T-cell (primary cell): ENCODE measurements around the gene G3BP2. TPM values are rescaled to one million over a fixed set of nuclear protein-coding genes. Genes with fewer than 3 reads are reported as not detected.
A peak's percentile ranks its signal among the peaks of the same experiment; 100 is the strongest.

ENCODE experiments used
- ATAC-seq, 4 experiments: fragments of 200-7000 bp in 3 of 4; fragments of 150-1000 bp in 1 of 4; cut with Tn5 transposase; replicated peaks in 1 of 4; 1 replicate in 3 of 4; 2 replicates in 1 of 4; pipeline ENCODE4 v1.10.0; 2021; ENCODE audit warnings: moderate library complexity in 3 of 4, mild to moderate bottlenecking in 2 of 4, moderate number of reproducible peaks in 1 of 4
- CTCF ChIA-PET, 2 donors: fragments of 300-600 bp; sonication (Branson Sonifier 250); formaldehyde crosslinking; loops; one replicate each; lab custom pipeline; 2022; ENCODE audit warnings: antibody characterized with exemption in 2 of 2; lab: Charles Lee
- POLR2A ChIA-PET, 2 donors: fragments of 300-600 bp; sonication (Branson Sonifier 250); formaldehyde crosslinking; loops; one replicate each; lab custom pipeline; 2022; ENCODE audit warnings: antibody characterized with exemption in 2 of 2; lab: Charles Lee
- DNase-seq, 35 experiments: peaks; one replicate each; pipeline versions ENCODE4 v3.0.0 to v3.0.0-alpha.2; 2013 to 2023
- H3K27ac ChIP-seq: one replicate; pipeline ENCODE4 v1.5.1; 2013; ENCODE audit warnings: low read length
- H3K27me3 ChIP-seq, 2 experiments: replicated peaks in 1 of 2; 1 replicate in 1 of 2; 2 replicates in 1 of 2; pipeline versions ENCODE4 v1.6.1 to v1.7.0; 2013; ENCODE audit warnings: low read length in 1 of 2, mixed read lengths in 1 of 2; ENCODE audit not compliant: control insufficient read depth in 2 of 2, insufficient read depth in 2 of 2; ENCODE audit errors: extremely low read depth in 1 of 2
- H3K36me3 ChIP-seq, 2 donors: 1 replicate in 1 of 2; 2 replicates in 1 of 2; pipeline versions ENCODE4 v1.6.1 to v1.7.0; 2013; ENCODE audit warnings: low read length in 1 of 2; ENCODE audit not compliant: control insufficient read depth in 2 of 2, insufficient read depth in 1 of 2; ENCODE audit errors: extremely low read depth in 1 of 2
- H3K4me1 ChIP-seq, 2 experiments: 1 replicate in 1 of 2; 2 replicates in 1 of 2; pipeline versions ENCODE4 v1.6.1 to v1.7.0; 2013; ENCODE audit warnings: low read length in 2 of 2, mixed read lengths in 1 of 2; ENCODE audit not compliant: insufficient read depth in 2 of 2, control insufficient read depth in 1 of 2; ENCODE audit errors: extremely low read depth in 1 of 2
- H3K4me3 ChIP-seq, 2 donors: 1 replicate in 1 of 2; 2 replicates in 1 of 2; pipeline versions ENCODE4 v1.5.1 to v1.7.0; 2013; ENCODE audit warnings: mild to moderate bottlenecking in 2 of 2, low read length in 1 of 2, moderate library complexity in 1 of 2; ENCODE audit not compliant: control insufficient read depth in 1 of 2; ENCODE audit errors: extremely low read depth in 1 of 2
- H3K9me3 ChIP-seq: 2 replicates; pipeline ENCODE4 v1.7.0; 2013
- H3K27ac Mint-ChIP-seq, 2 donors: one replicate each; pipeline ENCODE4 v1.8.0; 2020 to 2021; ENCODE audit warnings: mild to moderate bottlenecking in 2 of 2, mixed read lengths in 2 of 2
- H3K27me3 Mint-ChIP-seq, 2 donors: one replicate each; pipeline ENCODE4 v1.8.0; 2021 to 2022; ENCODE audit warnings: mixed read lengths in 2 of 2
- H3K36me3 Mint-ChIP-seq: one replicate; pipeline ENCODE4 v1.8.0; 2021; ENCODE audit warnings: mixed read lengths
- H3K4me1 Mint-ChIP-seq, 3 donors: one replicate each; pipeline ENCODE4 v1.8.0; 2020 to 2022; ENCODE audit warnings: mixed read lengths in 3 of 3, mild to moderate bottlenecking in 1 of 3
- H3K4me3 Mint-ChIP-seq, 3 donors: one replicate each; pipeline ENCODE4 v1.8.0; 2020 to 2022; ENCODE audit warnings: mild to moderate bottlenecking in 3 of 3, mixed read lengths in 3 of 3, moderate library complexity in 3 of 3
- H3K9me3 Mint-ChIP-seq, 3 donors: one replicate each; pipeline ENCODE4 v1.8.0; 2020 to 2022; ENCODE audit warnings: mixed read lengths in 3 of 3
- WGBS: methylation state at CpG from one replicate; pipeline ENCODE4 v1.1.5; 2013; ENCODE audit warnings: missing lambda C conversion rate; ENCODE audit not compliant: insufficient coverage; 5-methylcytosine and 5-hydroxymethylcytosine counted together
- total RNA-seq, 35 experiments: library from RNA in 6 of 35; stranded (reverse) in 6 of 35; fragments of 120-200 nt in 1 of 35; gene quantifications; one replicate each; pipeline versions ENCODE4 v1.2.1 to v1.2.4 and lab custom pipeline; 2013 to 2026

G3BP2 gene
- total RNA-seq, 5 donors from 2014 or later (not counting 1 experiment from before 2014, with no cell fraction given), result 135 to 316 (median 141) TPM

DNA sequence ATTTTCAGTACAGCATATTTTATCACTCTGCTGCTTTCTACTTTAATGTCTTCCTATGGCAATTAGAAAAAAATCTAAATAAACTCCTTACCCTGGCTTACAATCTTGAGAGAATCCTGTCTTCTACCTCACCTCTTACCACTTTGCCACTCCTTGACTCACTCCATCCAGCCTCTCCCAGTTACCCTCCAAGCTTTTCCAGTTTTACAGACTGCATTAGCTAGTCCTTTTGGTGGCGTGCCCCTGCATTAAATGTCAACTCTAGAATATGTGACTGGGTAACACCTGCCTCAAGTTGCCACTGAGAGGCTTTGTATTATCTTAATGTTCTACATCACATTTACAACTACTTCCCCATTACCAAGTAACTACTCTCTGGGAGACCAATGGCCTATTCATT is 35.4 kb downstream of the G3BP2 start:
- Mint-ChIP-seq H3K27me3 (no peaks in the 10 kb centered on the region), H3K27ac (no peak overlapping the region), H3K36me3 (peaks cover 7% of the 10 kb centered on the region), H3K9me3 (no peaks in the 10 kb centered on the region), H3K4me3 (no peak overlapping the region), H3K4me1 (peaks cover 0 to 17% (median 0%) of the 10 kb centered on the region in 3 donors)
- H3K36me3 ChIP-seq, result no peaks in the 10 kb centered on the region
- H3K4me1 ChIP-seq, result no peaks in the 10 kb centered on the region
- DNase-seq (no peak), ATAC-seq (no peak)
- WGBS, result 100% methylated on average over 1 of the region's 1 CpG
- H3K27me3 ChIP-seq, result no peaks in the 10 kb centered on the region
- no peak overlapping the region for H3K27ac ChIP-seq
- H3K4me3 ChIP-seq, result no peak overlapping the region
- CTCF ChIA-PET, result no interaction called here
- H3K9me3 ChIP-seq, result no peaks in the 10 kb centered on the region
- POLR2A ChIA-PET, result interaction anchor here in 1 of 2 donors (0.5 kb wide), 1 partner anchor 43 kb away, joined by 4 read pairs; no protein-coding TSS in a partner anchor

DNA sequence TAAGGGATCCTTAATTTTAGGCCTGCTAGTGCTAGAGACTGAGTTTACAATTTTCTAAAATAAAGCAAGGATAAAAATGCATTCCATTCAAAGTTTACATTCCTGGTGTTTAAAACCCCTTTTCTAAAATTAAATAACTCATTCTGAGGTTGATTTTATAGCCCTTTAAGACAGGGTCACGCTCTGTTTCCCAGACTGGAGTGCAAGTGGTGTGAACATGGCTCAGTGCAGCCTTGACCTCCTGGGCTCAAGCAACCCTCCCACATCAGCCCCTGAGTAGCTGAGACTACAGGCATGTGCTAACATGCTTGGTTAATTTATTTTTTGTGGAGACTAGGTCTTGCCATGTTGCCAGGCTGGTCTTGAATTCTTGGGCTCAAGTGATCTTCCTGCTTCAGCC is 36.0 kb downstream of the G3BP2 start:
- no peak overlapping the region for H3K27ac Mint-ChIP-seq
- H3K27me3 ChIP-seq, result no peaks in the 10 kb centered on the region
- H3K4me3 Mint-ChIP-seq, result no peak overlapping the region
- H3K9me3 Mint-ChIP-seq, result no peaks in the 10 kb centered on the region
- ChIA-PET CTCF (no interaction called here), POLR2A (interaction anchor here in 1 of 2 donors (0.5 kb wide), 1 partner anchor 43 kb away, joined by 4 read pairs; no protein-coding TSS in a partner anchor)
- no peak overlapping the region for H3K27ac ChIP-seq
- H3K4me3 ChIP-seq, result no peak overlapping the region
- no CpG with 5 or more reads among the region's 1 CpG for WGBS
- peaks cover 5% of the 10 kb centered on the region for H3K36me3 Mint-ChIP-seq
- H3K9me3 ChIP-seq, result no peaks in the 10 kb centered on the region
- ATAC-seq, result no peak
- H3K4me1 Mint-ChIP-seq, result peaks cover 0 to 17% (median 0%) of the 10 kb centered on the region in 3 donors
- H3K4me1 ChIP-seq, result no peaks in the 10 kb centered on the region
- H3K27me3 Mint-ChIP-seq, result no peaks in the 10 kb centered on the region
- DNase-seq, result no peak
- no peaks in the 10 kb centered on the region for H3K36me3 ChIP-seq

DNA sequence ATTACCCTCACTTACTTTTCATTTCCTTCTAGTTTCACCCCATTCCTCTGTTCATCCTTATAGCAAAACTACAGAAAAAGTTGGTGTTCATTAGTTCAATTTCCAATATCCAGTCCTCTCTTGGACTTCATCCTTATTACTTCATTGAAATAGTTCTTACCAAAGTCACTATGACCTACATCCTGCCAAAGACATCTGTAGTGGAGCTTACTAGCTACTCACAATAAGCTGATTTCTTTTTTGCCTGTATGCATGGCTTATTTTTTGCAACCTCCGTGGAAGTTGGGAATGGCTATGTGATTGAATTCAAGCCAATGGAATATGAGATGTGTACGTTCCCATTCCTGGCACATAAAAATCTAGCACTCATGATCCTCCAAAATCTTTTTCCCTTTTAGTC is 38.3 kb downstream of the G3BP2 start:
- WGBS, result no CpG with 5 or more reads among the region's 2 CpGs
- H3K27ac Mint-ChIP-seq, result no peak overlapping the region

DNA sequence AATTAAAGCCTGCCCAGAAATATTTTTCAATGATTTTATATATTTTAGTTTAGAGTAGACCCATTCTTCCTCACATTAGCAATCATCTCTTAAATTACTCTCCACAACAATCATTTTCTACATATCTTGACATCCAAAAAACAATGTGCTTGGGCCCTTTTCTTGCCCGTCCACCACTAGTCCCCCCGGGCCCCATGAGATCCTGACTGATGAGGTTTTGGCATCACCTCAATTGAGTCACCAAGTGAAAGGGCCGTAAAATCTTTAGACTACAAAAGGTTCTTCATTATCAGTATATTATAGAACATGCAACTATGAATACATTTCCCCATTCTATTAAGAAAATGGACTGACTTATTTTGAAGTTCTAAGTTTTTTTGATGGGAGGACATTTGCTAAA is 38.9 kb downstream of the G3BP2 start:
- H3K4me1 Mint-ChIP-seq, result peaks cover 10 to 18% (median 10%) of the 10 kb centered on the region in 3 donors
- H3K9me3 Mint-ChIP-seq, result no peaks in the 10 kb centered on the region
- ChIA-PET CTCF (no interaction called here), POLR2A (no interaction called here)
- ATAC-seq (no peak), DNase-seq (no peak)
- H3K27me3 Mint-ChIP-seq, result no peaks in the 10 kb centered on the region
- Histone ChIP-seq H3K4me1 (peaks cover 5 to 16% of the 10 kb centered on the region in 2 experiments), H3K27ac (no peak overlapping the region), H3K27me3 (no peaks in the 10 kb centered on the region), H3K4me3 (no peak overlapping the region), H3K9me3 (no peaks in the 10 kb centered on the region), H3K36me3 (no peaks in the 10 kb centered on the region)
- H3K27ac Mint-ChIP-seq, result no peak overlapping the region
- no peaks in the 10 kb centered on the region for H3K36me3 Mint-ChIP-seq
- WGBS, result 93% methylated on average over 2 of the region's 3 CpGs
- no peak overlapping the region for H3K4me3 Mint-ChIP-seq

More for the DNA sequence above, 38.3 kb downstream of the G3BP2 start:
- H3K4me1 Mint-ChIP-seq, result peaks cover 9 to 25% (median 10%) of the 10 kb centered on the region in 3 donors
- Histone ChIP-seq H3K4me1 (peaks cover 4 to 10% of the 10 kb centered on the region in 2 experiments), H3K9me3 (no peaks in the 10 kb centered on the region), H3K27ac (no peak overlapping the region), H3K27me3 (no peaks in the 10 kb centered on the region), H3K4me3 (no peak overlapping the region), H3K36me3 (no peaks in the 10 kb centered on the region)
- ATAC-seq (no peak), DNase-seq (no peak)
- no peaks in the 10 kb centered on the region for H3K36me3 Mint-ChIP-seq
- H3K27me3 Mint-ChIP-seq, result no peaks in the 10 kb centered on the region
- no peak overlapping the region for H3K4me3 Mint-ChIP-seq
- ChIA-PET POLR2A (no interaction called here), CTCF (no interaction called here)
- H3K9me3 Mint-ChIP-seq, result no peaks in the 10 kb centered on the region

DNA sequence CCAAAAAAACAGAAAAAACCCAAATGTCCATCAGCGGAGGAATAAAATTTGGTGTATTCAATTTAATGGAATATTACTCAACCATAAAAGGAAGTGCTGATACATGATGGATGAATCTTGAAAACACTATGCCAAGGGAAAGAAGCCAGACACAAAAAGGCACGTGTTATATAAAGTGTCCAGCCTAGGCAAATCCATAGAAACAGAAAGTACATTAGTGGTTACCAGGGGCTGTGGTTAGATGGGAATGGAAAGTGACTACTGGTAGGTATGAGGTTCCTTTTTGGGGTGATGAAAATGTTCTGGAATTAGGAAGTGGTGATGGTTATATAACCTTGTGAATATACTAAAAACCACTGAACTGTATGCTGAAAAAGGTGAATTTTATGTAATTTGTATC is 39.4 kb downstream of the G3BP2 start:
- Mint-ChIP-seq H3K27ac (no peak overlapping the region), H3K9me3 (no peaks in the 10 kb centered on the region), H3K4me1 (peaks cover 10 to 14% (median 10%) of the 10 kb centered on the region in 3 donors), H3K36me3 (no peaks in the 10 kb centered on the region), H3K27me3 (no peaks in the 10 kb centered on the region), H3K4me3 (no peak overlapping the region)
- ATAC-seq (no peak), DNase-seq (no peak)
- ChIA-PET POLR2A (no interaction called here), CTCF (no interaction called here)
- no peak overlapping the region for H3K27ac ChIP-seq
- no peaks in the 10 kb centered on the region for H3K9me3 ChIP-seq
- WGBS, result 50% methylated on average over 1 of the region's 2 CpGs
- H3K4me1 ChIP-seq, result peaks cover 5 to 16% of the 10 kb centered on the region in 2 experiments
- no peaks in the 10 kb centered on the region for H3K27me3 ChIP-seq
- H3K4me3 ChIP-seq, result no peak overlapping the region
- no peaks in the 10 kb centered on the region for H3K36me3 ChIP-seq

DNA sequence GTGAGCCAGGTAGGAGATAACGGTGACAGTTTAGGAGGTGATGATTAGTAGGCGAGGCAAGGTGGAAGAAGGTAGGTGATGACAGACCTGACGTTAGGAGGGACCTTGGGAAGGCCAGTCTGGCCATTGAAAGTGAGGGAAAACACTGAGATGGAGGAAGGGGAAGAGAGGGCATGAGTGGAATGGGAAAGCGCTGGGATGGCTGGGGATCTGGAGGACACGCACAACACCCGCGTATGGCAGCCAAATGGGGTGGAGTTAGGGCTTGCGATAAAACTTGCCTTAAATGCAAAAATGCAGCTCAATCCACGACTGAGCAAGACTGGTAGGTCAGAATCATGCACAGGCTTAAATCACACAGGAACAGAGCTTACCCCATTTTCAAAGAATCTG is 42.3 kb downstream of the G3BP2 start:
- H3K27me3 ChIP-seq, result no peaks in the 10 kb centered on the region
- H3K4me3 ChIP-seq, result peak overlapping the region; percentile 71 to 83
- H3K9me3 Mint-ChIP-seq, result no peaks in the 10 kb centered on the region
- peaks cover 8 to 10% (median 10%) of the 10 kb centered on the region in 3 donors for H3K4me1 Mint-ChIP-seq
- ChIA-PET POLR2A (interaction anchor here in 1 of 2 donors (1.1 kb wide), 1 partner anchor 93 kb away, joined by 8 read pairs; the partner anchor contains the start of gene USO1), CTCF (interaction anchor here (0.9 to 1.3 kb wide), 4 partner anchors 23 to 93 kb away, joined by 3 to 6 read pairs (median 3); partner anchors contain the start of gene USO1 (in 1 of the 2))
- H3K27me3 Mint-ChIP-seq, result no peaks in the 10 kb centered on the region
- H3K4me3 Mint-ChIP-seq, result peak overlapping the region; percentile 87 to 92 (median 89)
- no peaks in the 10 kb centered on the region for H3K36me3 ChIP-seq
- no peaks in the 10 kb centered on the region for H3K9me3 ChIP-seq
- H3K4me1 ChIP-seq, result peaks cover 5 to 16% of the 10 kb centered on the region in 2 experiments
- ATAC-seq (no peak), DNase-seq (no peak)
- H3K27ac Mint-ChIP-seq, result peak overlapping the region; percentile 64 to 70
- 70% methylated on average over 7 of the region's 9 CpGs for WGBS
- H3K27ac ChIP-seq, result no peak overlapping the region
- H3K36me3 Mint-ChIP-seq, result no peaks in the 10 kb centered on the region
